A549 (cell line): ENCODE measurements around the gene ATP5PD. TPM values are rescaled to one million over a fixed set of nuclear protein-coding genes. Genes with fewer than 3 reads are reported as not detected.

Experiments used
- ATAC-seq, 2 experiments: fragments of 200-7000 bp in 1 of 2; fragments of >200 bp in 1 of 2; cut with Nextera tagmentation in 1 of 2; cut with Tn5 transposase in 1 of 2; 3 replicates each; pipeline versions ENCODE4 v1.8.0 to v1.9.1; 2018 to 2020; ENCODE audit warnings: mild to moderate bottlenecking in 1 of 2, moderate library complexity in 1 of 2
- CTCF ChIA-PET: fragments of 300-600 bp; sonication (Branson Sonifier 250); formaldehyde crosslinking; extraction: SDS; loops from one replicate; lab custom pipeline; 2021; ENCODE audit warnings: antibody characterized with exemption, inconsistent platforms; lab: Yijun Ruan, JAX
- POLR2A ChIA-PET: fragments of 350-600 bp; formaldehyde crosslinking; extraction: SDS; loops from one replicate; lab custom pipeline; 2021; ENCODE audit warnings: antibody characterized with exemption, inconsistent platforms; lab: Yijun Ruan, JAX
- DNase-seq, 2 experiments: peaks; one replicate each; pipeline versions ENCODE4 v3.0.0 to v3.0.0-alpha.2; 2011 to 2016; ENCODE audit warnings: low read depth in 1 of 2, low spot score in 1 of 2
- FAIRE-seq: peaks from 2 replicates; lab custom pipeline; 2011; peaks lifted over from hg19 to GRCh38; lab: Jason Lieb, UNC
- H3K27ac ChIP-seq, 2 experiments: fragments of >200 bp; sonication (Bioruptor Twin); formaldehyde crosslinking; 3 replicates each; pipeline ENCODE4 v1.5.1; 2016 to 2017
- H3K4me1 ChIP-seq: fragments of >200 bp; sonication (Bioruptor Twin); formaldehyde crosslinking; 3 replicates; pipeline ENCODE4 v1.6.1; 2016
- H3K4me2 ChIP-seq: fragments of >200 bp; sonication (Bioruptor Twin); formaldehyde crosslinking; 3 replicates; pipeline ENCODE4 v1.6.1; 2016
- H3K4me3 ChIP-seq: fragments of >200 bp; sonication (Bioruptor Twin); formaldehyde crosslinking; 3 replicates; pipeline ENCODE4 v1.5.1; 2016
- H3K9me3 ChIP-seq: fragments of >200 bp; sonication (Bioruptor Twin); formaldehyde crosslinking; 3 replicates; pipeline ENCODE4 v1.6.1; 2016
- CHD4 ChIP-seq: fragments of 200-600 bp; sonication (generic); IDR thresholded peaks from 2 replicates; pipeline ENCODE4 v1.6.1; 2016; ENCODE audit warnings: antibody characterized with exemption, mild to moderate bottlenecking, borderline replicate concordance
- EHF ChIP-seq: fragments of 250-450 bp; sonication (Bioruptor Pico); IDR thresholded peaks from 2 replicates; pipeline ENCODE4 v1.5.0; 2020; ENCODE audit warnings: mild to moderate bottlenecking
- ESRRA ChIP-seq: fragments of 150-350 bp; IDR thresholded peaks from 2 replicates; pipeline ENCODE4 v1.6.1; 2014; ENCODE audit warnings: mild to moderate bottlenecking, low read length, borderline replicate concordance
- FOSL2 ChIP-seq, 2 experiments: fragments of 450-650 bp in 1 of 2; fragments of >200 bp in 1 of 2; sonication (Bioruptor Twin) in 1 of 2; formaldehyde crosslinking; IDR thresholded peaks; 2 replicates each; pipeline versions ENCODE4 v1.5.0 to v1.6.1; 2016 to 2020; ENCODE audit warnings: mild to moderate bottlenecking in 1 of 2, moderate library complexity in 1 of 2
- HEYL ChIP-seq: fragments of 250-450 bp; sonication (Bioruptor Pico); IDR thresholded peaks from 2 replicates; pipeline ENCODE4 v1.8.0; 2021; ENCODE audit warnings: mild to moderate bottlenecking, moderate library complexity
- HOXA7 ChIP-seq: fragments of 250-450 bp; sonication (Bioruptor Pico); IDR thresholded peaks from 2 replicates; pipeline ENCODE4 v1.5.0; 2020; ENCODE audit warnings: mild to moderate bottlenecking, moderate library complexity
- MAZ ChIP-seq: fragments of 150-350 bp; IDR thresholded peaks from 2 replicates; pipeline ENCODE4 v1.6.1; 2014; ENCODE audit warnings: antibody characterized with exemption, low read depth, low read length, borderline replicate concordance
- MYC ChIP-seq: IDR thresholded peaks from 2 replicates; pipeline ENCODE4 v1.6.1; 2012; ENCODE audit warnings: mild to moderate bottlenecking, inconsistent platforms, low read length, improper control_type of control experiment, borderline replicate concordance
- NFE2L2 ChIP-seq: fragments of 150-350 bp; conservative IDR thresholded peaks from 2 replicates; pipeline ENCODE4 v1.6.1; 2014; ENCODE audit warnings: low read length
- NPAS2 ChIP-seq: fragments of 250-450 bp; sonication (Bioruptor Pico); IDR thresholded peaks from 2 replicates; pipeline ENCODE4 v1.8.0; 2022; ENCODE audit warnings: mild to moderate bottlenecking, moderate library complexity, borderline replicate concordance
- PHF8 ChIP-seq: fragments of 200-600 bp; sonication (generic); IDR thresholded peaks from 2 replicates; pipeline ENCODE4 v1.6.1; 2016; ENCODE audit warnings: low read depth, mild to moderate bottlenecking, antibody characterized with exemption, moderate library complexity, borderline replicate concordance
- RFX5 ChIP-seq: fragments of 450-650 bp; IDR thresholded peaks from 2 replicates; pipeline ENCODE4 v1.7.1; 2014; ENCODE audit warnings: antibody characterized with exemption, mild to moderate bottlenecking, moderate library complexity
- TFCP2L1 ChIP-seq: fragments of 250-450 bp; sonication (Bioruptor Pico); IDR thresholded peaks from 2 replicates; pipeline ENCODE4 v1.5.0; 2021; ENCODE audit warnings: mild to moderate bottlenecking
- WGBS: methylation state at CpG from one replicate; pipeline ENCODE4 v1.1.6; 2017; ENCODE audit errors: missing lambda C conversion rate; 5-methylcytosine and 5-hydroxymethylcytosine counted together
- polyA plus RNA-seq, 4 experiments: library from polyadenylated mRNA; depleted of rRNA in 3 of 4; stranded (reverse); fragments of >200 nt; fragmentation: RNase III in 1 of 4; extraction: RNeasy Plus Mini Kit Qiagen cat#74134 plus additional on column Dnase treatment in 1 of 4; gene quantifications; 2 replicates in 3 of 4; 3 replicates in 1 of 4; pipeline ENCODE4 v1.2.3, GENCODE V29; 2011 to 2017
- TF ChIP-seq, protein P1 (sequence below): fragments of 200-600 bp; sonication (generic); IDR thresholded peaks from 2 replicates; pipeline ENCODE4 v1.6.1; 2016; ENCODE audit warnings: antibody characterized with exemption, mild to moderate bottlenecking, moderate library complexity
- TF ChIP-seq, protein P2 (sequence below): fragments of 150-350 bp; IDR thresholded peaks from 2 replicates; pipeline ENCODE4 v1.6.1; 2014; ENCODE audit warnings: low read depth, mild to moderate bottlenecking, low read length
- TF ChIP-seq, protein P3 (sequence below): fragments of >200 bp; sonication (Bioruptor Twin); formaldehyde crosslinking; IDR thresholded peaks from 3 replicates; pipeline ENCODE4 v1.6.1; 2016
- TF ChIP-seq, protein P4 (sequence below): fragments of 250-450 bp; sonication (Bioruptor Pico); IDR thresholded peaks from 2 replicates; pipeline ENCODE4 v1.5.0; 2020; ENCODE audit warnings: low read depth, mild to moderate bottlenecking, moderate library complexity

The ATP5PD gene
- polyA plus RNA-seq, 2 of the 4 experiments (the other 2 are of a cell fraction), result 333 to 463 TPM

DNA sequence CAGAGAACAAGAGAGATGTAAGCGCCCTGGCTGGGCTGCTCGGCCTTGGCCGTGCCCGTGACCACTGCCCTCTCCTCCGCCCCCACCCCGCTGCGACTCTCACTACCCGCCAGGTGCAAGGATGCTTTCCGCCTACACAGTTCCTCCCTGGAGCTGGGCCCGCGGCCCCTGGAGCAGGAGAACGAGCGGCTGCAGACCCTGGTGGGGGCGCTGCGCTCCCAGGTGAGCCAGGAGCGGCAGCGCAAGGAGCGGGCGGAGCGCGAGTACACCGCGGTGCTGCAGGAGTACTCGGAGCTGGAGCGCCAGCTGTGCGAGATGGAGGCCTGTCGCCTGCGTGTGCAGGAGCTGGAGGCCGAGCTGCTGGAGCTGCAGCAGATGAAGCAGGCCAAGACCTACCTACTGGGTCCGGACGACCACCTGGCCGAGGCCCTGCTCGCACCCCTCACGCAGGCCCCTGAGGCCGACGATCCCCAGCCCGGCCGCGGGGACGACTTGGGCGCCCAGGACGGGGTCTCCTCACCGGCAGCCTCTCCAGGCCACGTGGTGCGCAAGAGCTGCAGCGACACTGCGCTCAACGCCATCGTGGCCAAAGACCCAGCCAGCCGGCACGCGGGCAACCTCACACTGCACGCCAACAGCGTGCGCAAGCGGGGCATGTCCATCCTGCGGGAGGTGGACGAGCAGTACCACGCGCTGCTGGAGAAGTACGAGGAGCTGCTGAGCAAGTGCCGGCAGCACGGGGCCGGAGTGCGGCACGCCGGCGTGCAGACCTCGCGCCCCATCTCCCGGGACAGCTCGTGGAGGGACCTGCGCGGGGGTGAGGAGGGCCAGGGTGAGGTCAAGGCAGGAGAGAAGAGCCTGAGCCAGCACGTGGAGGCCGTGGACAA lies 43.5 kb downstream of the ATP5PD start:
- Histone ChIP-seq H3K4me1 (no peaks in the 10 kb centered on the region), H3K9me3 (no peaks in the 10 kb centered on the region), H3K4me3 (no peak overlapping the region), H3K4me2 (no peak overlapping the region), H3K27ac (no peak overlapping the region)
- TF ChIP-seq EHF (no peak), PHF8 (no peak), RFX5 (no peak), TFCP2L1 (no peak), FOSL2 (IDR thresholded peaks at IDR 0.05) (no peak), FOSL2 (CRISPR knock-in tag; IDR thresholded peaks at IDR 0.05) (no peak), MYC (no peak), HOXA7 (CRISPR knock-in tag) (no peak), CHD4 (no peak)
- TF ChIP-seq, protein P1, sequence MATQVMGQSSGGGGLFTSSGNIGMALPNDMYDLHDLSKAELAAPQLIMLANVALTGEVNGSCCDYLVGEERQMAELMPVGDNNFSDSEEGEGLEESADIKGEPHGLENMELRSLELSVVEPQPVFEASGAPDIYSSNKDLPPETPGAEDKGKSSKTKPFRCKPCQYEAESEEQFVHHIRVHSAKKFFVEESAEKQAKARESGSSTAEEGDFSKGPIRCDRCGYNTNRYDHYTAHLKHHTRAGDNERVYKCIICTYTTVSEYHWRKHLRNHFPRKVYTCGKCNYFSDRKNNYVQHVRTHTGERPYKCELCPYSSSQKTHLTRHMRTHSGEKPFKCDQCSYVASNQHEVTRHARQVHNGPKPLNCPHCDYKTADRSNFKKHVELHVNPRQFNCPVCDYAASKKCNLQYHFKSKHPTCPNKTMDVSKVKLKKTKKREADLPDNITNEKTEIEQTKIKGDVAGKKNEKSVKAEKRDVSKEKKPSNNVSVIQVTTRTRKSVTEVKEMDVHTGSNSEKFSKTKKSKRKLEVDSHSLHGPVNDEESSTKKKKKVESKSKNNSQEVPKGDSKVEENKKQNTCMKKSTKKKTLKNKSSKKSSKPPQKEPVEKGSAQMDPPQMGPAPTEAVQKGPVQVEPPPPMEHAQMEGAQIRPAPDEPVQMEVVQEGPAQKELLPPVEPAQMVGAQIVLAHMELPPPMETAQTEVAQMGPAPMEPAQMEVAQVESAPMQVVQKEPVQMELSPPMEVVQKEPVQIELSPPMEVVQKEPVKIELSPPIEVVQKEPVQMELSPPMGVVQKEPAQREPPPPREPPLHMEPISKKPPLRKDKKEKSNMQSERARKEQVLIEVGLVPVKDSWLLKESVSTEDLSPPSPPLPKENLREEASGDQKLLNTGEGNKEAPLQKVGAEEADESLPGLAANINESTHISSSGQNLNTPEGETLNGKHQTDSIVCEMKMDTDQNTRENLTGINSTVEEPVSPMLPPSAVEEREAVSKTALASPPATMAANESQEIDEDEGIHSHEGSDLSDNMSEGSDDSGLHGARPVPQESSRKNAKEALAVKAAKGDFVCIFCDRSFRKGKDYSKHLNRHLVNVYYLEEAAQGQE, result no peak
- TF ChIP-seq, protein P2, sequence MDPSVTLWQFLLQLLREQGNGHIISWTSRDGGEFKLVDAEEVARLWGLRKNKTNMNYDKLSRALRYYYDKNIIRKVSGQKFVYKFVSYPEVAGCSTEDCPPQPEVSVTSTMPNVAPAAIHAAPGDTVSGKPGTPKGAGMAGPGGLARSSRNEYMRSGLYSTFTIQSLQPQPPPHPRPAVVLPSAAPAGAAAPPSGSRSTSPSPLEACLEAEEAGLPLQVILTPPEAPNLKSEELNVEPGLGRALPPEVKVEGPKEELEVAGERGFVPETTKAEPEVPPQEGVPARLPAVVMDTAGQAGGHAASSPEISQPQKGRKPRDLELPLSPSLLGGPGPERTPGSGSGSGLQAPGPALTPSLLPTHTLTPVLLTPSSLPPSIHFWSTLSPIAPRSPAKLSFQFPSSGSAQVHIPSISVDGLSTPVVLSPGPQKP, result no peak
- TF ChIP-seq, protein P3, sequence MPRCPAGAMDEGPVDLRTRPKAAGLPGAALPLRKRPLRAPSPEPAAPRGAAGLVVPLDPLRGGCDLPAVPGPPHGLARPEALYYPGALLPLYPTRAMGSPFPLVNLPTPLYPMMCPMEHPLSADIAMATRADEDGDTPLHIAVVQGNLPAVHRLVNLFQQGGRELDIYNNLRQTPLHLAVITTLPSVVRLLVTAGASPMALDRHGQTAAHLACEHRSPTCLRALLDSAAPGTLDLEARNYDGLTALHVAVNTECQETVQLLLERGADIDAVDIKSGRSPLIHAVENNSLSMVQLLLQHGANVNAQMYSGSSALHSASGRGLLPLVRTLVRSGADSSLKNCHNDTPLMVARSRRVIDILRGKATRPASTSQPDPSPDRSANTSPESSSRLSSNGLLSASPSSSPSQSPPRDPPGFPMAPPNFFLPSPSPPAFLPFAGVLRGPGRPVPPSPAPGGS, result no peak
- WGBS, result 95% methylated on average over 72 of the region's 76 CpGs
- ATAC-seq, result no peak
- no peak for DNase-seq
- ChIA-PET CTCF (interaction anchor here (0.6 to 19.2 kb wide), 5 partner anchors 3 to 1692 kb away, joined by 3 to 404 read pairs (median 332); partner anchors contain the start of genes CDR2L, HID1 and MRPL58), POLR2A (interaction anchor here (2.0 kb wide), 2 partner anchors 9 to 15 kb away, joined by 4 to 11 read pairs; partner anchors contain the start of gene MRPL58)
- no peak for FAIRE-seq

DNA sequence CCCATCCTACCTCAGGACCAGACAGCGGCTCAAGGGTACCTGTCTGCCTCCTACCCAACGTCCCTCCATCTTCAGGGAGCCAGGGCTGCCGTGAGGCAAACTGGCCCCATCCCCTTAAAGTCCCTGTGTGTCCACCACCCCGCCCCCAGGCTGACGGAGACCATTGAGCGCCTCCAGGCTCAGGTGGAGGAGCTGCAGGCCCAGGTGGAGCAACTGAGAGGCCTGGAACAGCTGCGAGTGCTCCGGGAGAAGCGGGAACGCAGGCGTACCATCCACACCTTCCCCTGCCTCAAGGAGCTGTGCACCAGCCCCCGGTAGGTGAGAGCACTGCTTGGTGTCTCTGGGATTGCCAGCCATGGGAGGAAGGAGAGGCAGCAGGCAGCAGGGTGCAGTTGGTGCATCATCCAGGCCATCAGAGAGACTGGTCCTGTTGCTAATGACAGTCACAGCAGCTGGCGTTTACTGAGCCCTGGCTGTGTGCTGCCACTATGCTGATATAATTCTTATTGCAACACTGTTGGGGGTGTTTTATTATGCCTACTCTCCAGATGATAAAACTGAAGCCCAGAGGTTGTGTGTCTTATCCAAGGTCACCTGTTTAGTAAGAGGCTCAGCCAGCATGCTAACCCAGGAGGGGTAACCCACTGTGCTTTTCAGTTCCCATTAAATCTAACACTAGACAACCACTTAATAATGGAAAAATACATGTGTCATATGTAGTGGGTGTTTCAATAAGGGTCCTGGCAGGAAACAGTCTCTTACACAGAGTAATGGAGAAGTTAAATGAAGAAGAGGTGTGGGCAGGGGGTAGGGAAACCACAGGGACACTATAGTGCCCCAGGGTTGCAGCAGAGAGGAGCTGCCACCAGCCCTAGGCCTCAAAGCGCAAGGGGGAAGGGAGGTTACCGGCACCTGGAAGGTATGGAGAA lies 44.6 kb downstream of the ATP5PD start:
- Histone ChIP-seq H3K4me2 (no peak overlapping the region), H3K9me3 (no peaks in the 10 kb centered on the region), H3K27ac (no peak overlapping the region), H3K4me3 (no peak overlapping the region), H3K4me1 (no peaks in the 10 kb centered on the region)
- DNase-seq (no peak), FAIRE-seq (no peak), ATAC-seq (no peak)
- TF ChIP-seq, protein P4, sequence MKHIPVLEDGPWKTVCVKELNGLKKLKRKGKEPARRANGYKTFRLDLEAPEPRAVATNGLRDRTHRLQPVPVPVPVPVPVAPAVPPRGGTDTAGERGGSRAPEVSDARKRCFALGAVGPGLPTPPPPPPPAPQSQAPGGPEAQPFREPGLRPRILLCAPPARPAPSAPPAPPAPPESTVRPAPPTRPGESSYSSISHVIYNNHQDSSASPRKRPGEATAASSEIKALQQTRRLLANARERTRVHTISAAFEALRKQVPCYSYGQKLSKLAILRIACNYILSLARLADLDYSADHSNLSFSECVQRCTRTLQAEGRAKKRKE (CRISPR knock-in tag), result no peak
- TF ChIP-seq NFE2L2 (no peak), HEYL (CRISPR knock-in tag) (no peak), RFX5 (no peak), ESRRA (no peak), NPAS2 (no peak), PHF8 (no peak), MYC (no peak), MAZ (no peak)
- POLR2A ChIA-PET, result no interaction called here
- CTCF ChIA-PET, result interaction anchor here (0.9 to 19.2 kb wide), 8 partner anchors 4 to 170 kb away, joined by 3 to 404 read pairs (median 12); partner anchors contain the start of genes CDR2L, HID1 and MRPL58
- 93% methylated on average over 15 of the region's 15 CpGs for WGBS
